Measurements from ENCODE around the gene ALK. TPM values are rescaled to one million over a fixed set of nuclear protein-coding genes. Genes with fewer than 3 reads are reported as not detected.
A peak's percentile ranks its signal among the peaks of the same experiment; 100 is the strongest.

Gene ALK
- total RNA-seq, 1 donor from 2014 or later: not detected

DNA sequence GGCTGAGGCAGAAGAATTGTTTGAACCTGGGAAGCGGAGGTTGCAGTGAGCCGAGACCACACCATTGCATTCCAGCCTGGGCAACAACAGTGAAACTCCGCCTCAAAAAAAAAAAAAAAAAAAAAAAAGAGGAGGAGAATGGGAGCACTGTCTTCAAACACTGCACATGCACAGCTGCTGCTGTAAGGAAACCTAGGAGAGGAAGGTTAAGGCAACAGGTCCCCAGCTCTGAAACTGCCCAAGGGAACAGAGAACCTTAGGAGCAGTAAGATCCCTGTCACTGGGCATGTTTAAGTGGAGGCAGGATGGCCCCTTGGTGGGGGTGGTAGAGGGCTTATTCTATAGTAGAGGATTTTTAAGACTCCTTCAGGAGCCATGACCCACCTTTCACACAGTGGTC lies 695.0 kb downstream of the ALK start:
- no peak for TF ChIP-seq CTCF (IDR thresholded peaks at IDR 0.05; ENCODE audit: insufficient read depth, low read length, severe bottlenecking)
- DNase-seq (ENCODE audit: low read depth) (no peak), FAIRE-seq (no peak)
- H3K27me3 ChIP-seq (ENCODE audit: control insufficient read depth, insufficient read depth, low read length): peaks cover 6% of the 10 kb centered on the region
- H3K4me3 ChIP-seq (ENCODE audit: low read depth, low read length): no peak overlapping the region
- H3K36me3 ChIP-seq (ENCODE audit: control insufficient read depth, insufficient read depth, low read length): no peaks in the 10 kb centered on the region

- H3K27me3 ChIP-seq (ENCODE audit: control insufficient read depth, insufficient read depth, low read length): peaks cover 6% of the 10 kb centered on the region
- FAIRE-seq: no peak
- no peak overlapping the region for H3K4me3 ChIP-seq (ENCODE audit: low read depth, low read length)
- no peak for DNase-seq (ENCODE audit: low read depth)
- TF ChIP-seq CTCF (IDR thresholded peaks at IDR 0.05; ENCODE audit: insufficient read depth, low read length, severe bottlenecking): no peak
- H3K36me3 ChIP-seq (ENCODE audit: control insufficient read depth, insufficient read depth, low read length): no peaks in the 10 kb centered on the region
Measured at GRCh38 chr2:29225814-29226213, 695.6 kb downstream of the ALK start.

DNA sequence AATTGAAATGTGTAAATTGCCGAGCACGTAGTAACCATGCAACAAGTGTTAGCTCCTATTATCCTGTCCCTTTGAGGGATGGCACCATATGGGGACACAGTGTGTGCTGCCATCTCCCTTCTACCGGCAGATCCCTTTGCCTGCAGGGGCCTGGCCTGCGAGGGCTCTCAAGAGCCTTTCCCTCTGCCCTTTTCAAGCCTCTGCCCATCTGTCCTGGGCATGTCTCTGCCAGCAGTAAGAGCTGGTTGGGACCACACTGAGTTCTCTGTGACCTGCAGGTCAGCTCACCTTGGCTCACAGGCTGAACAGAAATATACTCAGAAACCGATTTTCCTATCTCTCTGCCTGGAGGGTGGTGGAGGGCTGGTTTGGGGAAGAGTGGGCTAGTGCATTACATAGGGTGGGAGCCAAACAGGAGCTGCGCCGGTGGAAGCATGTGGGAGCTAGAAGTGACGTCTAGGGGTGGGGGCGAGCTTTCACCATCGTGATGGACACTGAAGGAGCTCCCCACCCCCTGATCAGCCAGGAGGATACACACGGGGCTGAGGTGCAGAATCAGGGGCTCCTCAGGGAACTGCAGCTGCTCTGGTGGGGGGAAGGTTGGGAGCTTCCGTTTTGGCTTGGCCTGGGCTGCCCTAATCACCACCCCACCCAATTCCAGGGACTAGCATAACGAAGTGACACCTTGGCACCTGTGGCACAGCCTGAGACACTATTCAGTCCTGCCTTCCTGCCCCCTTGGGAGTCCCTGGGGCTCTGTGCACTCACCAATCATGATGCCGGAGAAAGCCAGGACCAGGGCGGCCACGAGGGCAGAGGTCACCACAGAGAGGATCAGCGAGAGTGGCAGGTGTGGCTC lies 696.5 kb downstream of the ALK start:
- FAIRE-seq (peak; percentile 7), DNase-seq (ENCODE audit: low read depth) (no peak)
- H3K36me3 ChIP-seq (ENCODE audit: control insufficient read depth, insufficient read depth, low read length): no peaks in the 10 kb centered on the region
- H3K27me3 ChIP-seq (ENCODE audit: control insufficient read depth, insufficient read depth, low read length): peaks cover 4% of the 10 kb centered on the region
- no peak for TF ChIP-seq CTCF (IDR thresholded peaks at IDR 0.05; ENCODE audit: insufficient read depth, low read length, severe bottlenecking)
- H3K4me3 ChIP-seq (ENCODE audit: low read depth, low read length): no peak overlapping the region

DNA sequence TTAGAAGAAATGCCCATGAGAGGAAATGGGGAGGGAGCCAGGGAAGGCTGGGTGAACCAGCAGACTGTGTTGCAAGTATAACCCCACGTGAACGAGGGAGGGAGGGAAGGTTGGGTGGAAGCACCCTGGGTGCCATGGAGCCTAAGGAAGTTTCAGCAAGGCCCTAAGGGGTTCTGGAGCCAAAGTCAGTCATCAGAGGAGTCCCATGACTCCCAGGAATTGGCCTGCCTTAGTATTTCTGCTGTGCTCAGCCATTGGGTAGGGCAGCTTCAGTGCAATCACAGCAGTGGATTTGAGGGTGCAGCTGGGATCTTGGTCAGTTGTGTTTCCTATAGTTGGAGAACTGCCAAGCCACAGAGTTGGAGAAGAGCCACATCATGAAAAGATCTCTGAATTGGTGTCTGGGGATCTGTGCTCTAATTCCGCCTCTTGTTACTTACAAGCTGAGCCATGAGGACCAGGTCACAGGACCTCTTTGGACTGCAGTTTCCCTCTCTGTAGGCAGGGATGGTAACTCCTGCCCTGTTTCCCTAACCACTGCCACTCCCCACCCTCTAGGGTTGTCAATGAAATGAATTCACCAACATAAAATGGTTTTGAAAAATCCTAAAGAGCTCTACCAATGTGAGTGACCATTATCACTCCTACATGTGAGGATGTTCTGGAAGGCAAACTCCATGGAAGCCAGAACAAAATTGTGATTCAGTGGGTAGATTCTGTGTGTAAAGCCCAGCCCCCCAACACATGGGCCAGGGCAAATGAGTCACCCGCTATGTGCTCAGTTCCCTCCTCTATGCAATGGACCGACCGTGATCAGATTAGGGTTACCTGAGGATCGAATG lies 697.3 kb downstream of the ALK start:
- DNase-seq (ENCODE audit: low read depth): peak; percentile 73
- TF ChIP-seq CTCF (IDR thresholded peaks at IDR 0.05; ENCODE audit: insufficient read depth, low read length, severe bottlenecking): no peak
- Histone ChIP-seq H3K4me3 (ENCODE audit: low read depth, low read length) (no peak overlapping the region), H3K27me3 (ENCODE audit: control insufficient read depth, insufficient read depth, low read length) (peaks cover 3% of the 10 kb centered on the region), H3K36me3 (ENCODE audit: control insufficient read depth, insufficient read depth, low read length) (no peaks in the 10 kb centered on the region)
- FAIRE-seq: peak; percentile 84

DNA sequence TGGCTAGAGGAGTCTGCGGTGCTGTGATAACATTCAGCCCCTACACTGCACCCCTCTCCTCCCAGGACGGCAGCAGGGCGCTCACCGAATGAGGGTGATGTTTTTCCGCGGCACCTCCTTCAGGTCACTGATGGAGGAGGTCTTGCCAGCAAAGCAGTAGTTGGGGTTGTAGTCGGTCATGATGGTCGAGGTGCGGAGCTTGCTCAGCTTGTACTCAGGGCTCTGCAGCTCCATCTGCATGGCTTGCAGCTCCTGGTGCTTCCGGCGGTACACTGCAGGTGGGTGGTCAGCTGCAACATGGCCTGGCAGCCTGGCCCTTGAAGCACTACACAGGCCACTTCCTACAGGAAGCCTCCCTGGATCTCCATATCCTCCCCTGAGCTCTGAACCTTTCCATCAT lies 698.1 kb downstream of the ALK start:
- no peak for FAIRE-seq

More for the DNA sequence above, 698.1 kb downstream of the ALK start:
- no peaks in the 10 kb centered on the region for H3K36me3 ChIP-seq (ENCODE audit: control insufficient read depth, insufficient read depth, low read length)
- DNase-seq (ENCODE audit: low read depth): no peak
- no peak overlapping the region for H3K4me3 ChIP-seq (ENCODE audit: low read depth, low read length)
- no peak for TF ChIP-seq CTCF (IDR thresholded peaks at IDR 0.05; ENCODE audit: insufficient read depth, low read length, severe bottlenecking)
- peaks cover 2% of the 10 kb centered on the region for H3K27me3 ChIP-seq (ENCODE audit: control insufficient read depth, insufficient read depth, low read length)
